Measurements from ENCODE around the gene FGD3.
A peak's percentile ranks its signal among the peaks of the same experiment; 100 is the strongest.

The FGD3 gene

DNA sequence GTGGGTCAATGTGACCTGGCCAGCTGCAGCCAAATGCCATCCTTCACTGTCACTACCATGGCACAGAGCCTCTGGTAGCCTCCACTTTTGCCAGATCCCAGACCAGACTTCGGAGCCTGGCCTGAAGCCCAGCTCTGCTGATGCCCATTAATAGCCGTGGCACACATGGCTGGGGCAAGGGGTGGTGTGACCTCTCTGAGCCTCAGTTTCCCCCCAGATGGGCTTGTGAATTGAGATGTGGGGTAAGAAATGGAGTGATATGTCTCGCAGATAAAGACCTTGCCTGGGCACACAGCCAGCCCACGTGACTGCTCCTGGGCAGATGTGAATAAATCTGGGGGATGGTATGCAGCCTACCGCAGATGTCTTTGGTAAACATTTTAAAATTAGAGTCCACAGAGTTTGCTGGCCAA is 125.1 kb downstream of the FGD3 start:
- no peak for DNase-seq (ENCODE audit: low read depth)

DNA sequence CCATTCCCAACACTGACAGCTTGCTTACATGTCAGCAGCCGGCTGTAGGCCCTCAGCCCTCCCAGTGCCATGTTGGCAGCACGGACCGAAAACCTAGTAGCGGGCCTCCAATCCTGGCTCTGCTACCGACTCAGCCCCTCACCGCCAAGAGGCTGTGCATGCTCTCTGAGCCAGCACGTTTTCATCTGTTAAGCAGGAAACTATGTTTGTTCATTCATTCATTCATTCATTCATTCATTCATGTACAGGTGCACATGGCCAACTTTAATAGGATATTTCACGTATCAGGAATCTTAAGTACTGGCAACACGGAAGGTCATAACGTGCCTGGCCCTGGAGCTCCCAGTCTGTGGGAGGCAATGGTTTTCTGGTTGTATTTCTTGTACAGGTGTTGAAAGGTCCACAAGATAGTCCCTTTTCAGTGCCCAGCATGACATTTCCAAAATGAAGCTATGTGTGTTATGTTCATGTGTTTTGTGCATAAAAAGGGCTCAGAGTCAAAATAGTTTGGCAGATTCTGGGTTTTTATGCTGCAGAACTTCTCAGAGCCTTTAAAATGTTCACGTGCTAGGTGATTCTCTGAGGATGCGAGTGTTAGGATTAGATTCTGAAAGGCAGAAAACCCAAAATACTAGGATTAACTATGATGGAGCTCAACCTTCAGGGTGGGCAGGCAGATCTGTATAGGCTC is 128.9 kb downstream of the FGD3 start:
- no peak for DNase-seq (ENCODE audit: low read depth)

DNA sequence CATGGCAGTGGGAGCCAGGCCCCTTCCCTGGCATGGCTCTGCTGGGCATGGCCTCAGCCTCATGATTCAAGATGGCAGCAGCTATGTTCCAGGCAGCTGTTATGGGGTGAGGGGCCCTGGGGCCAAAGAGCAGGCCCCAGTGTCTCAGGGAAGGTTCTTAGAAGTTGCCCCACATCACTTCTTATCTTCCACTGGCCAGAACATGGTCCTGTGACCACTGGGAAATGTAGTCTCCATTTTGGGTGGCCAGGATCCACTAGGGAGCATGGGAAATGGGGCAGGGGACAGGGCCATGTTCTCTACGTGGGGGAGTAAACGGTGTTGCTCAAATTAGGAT is 129.4 kb downstream of the FGD3 start:
- DNase-seq (ENCODE audit: low read depth), result no peak

DNA sequence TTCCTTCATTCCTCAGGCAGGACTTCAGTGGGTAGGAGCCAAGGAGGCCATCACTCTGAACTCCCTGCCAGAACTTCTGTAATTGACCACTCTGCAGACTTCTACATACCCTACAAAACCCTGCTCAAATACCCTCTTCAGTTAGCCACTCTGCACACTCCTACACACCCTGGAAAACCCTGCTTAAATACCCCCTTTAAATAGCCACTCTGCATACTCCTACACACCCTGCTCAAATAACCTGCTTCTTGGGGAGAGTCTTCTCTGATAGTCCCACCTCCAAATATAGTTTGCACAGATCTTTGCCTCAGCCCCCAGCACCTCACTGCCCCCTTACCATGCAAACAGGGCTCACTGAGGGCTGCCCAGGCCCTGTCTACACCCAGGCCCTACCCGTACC is 130.0 kb downstream of the FGD3 start:
- no peak for DNase-seq (ENCODE audit: low read depth)

DNA sequence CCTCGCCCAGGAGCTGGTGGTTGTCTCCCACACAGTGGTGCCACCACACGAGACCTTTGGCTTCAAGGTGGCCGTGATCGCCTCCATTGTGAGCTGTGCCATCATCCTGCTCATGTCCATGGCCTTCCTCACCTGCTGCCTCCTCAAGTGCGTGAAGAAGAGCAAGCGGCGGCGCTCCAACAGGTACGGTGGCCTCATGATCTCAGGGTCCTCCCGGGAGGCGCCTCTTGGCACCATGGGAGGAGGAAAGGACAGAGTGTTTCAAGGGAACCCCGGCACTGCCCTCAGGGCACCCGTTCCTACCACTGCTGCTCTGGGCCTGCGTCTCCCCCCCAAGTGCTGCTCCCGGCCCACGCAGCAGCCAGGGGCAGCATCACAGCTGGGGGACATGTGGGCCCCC is 130.5 kb downstream of the FGD3 start:
- no peak for DNase-seq (ENCODE audit: low read depth)

DNA sequence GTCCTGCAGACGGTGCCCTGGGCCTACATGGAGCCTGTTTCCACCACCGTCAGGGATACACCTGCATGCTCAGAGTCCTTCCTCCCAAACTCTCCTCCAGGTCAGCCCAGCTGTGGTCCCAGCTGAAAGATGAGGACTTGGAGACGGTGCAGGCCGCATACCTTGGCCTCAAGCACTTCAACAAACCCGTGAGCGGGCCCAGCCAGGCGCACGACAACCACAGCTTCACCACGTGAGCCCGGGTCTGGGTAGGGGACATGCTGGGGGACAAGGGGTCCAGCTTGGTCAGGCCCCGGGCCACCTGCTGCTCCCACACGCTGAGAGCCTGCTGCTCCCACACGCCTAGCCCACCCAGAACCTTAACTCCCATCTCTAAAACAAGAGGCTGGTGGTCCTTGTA is 132.0 kb downstream of the FGD3 start:
- no peak for DNase-seq (ENCODE audit: low read depth)

DNA sequence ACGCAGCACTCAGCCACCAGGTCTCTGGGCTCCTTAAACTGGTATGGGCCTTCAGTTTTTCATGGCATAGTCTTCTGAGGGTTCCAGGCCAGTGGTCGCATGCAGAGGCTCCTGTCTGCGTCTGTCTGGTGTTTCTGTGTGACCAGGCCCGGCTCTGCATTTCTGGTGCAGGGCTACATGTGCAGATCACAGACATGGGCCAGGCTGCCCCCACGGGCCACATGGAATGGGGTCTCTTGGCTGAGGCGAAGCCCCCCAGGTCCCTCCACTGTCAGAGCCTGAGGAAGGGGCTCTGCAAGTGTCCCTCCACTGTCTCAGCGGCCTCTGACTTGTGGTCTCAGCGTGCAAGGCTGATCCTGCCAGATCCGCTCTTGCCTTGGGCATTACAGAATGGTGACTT is 133.1 kb downstream of the FGD3 start:
- no peak for DNase-seq (ENCODE audit: low read depth)

DNA sequence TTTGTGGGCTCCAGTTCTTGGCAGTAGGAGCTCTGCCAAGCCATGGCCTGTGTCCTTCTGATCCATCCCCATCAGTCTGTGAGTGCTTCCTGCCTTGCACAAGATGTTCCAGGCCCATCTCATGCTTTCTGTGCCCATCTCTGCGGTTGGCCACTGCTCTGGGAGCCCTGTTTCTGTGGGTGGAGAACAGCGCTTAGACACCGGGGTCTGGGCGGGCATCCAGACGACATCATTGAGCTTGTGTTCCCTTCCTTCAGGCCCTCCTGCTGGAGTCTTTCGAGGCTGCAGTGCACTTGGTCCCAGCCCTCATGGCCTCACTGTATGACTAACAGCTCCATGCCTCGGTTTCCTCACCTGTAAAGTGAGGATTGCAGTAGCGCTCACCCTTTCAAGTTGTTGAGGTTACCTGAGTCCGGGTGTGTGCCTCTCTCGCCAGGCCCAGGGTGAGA is 133.8 kb downstream of the FGD3 start:
- no peak for DNase-seq (ENCODE audit: low read depth)

DNA sequence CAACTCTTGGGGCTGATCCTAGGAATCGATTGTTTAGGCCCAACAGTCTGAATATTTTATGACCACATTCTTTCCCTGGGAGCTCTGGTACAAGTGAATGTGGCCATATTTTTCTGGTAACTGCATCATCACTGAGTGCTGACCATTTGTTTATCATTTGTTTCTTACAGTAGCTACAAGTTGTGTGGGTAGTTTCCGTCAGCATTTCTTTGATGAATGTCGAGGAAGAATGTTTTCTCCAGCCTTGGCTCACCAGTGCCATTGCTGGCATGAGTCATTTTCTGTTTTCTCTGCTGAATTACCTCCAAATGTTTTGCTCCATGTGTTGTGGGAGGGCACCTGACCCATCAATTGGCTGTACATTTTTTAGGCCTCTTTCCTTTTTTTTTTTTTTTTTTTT is 134.6 kb downstream of the FGD3 start:
- peak; percentile 84 for DNase-seq (ENCODE audit: low read depth)

DNA sequence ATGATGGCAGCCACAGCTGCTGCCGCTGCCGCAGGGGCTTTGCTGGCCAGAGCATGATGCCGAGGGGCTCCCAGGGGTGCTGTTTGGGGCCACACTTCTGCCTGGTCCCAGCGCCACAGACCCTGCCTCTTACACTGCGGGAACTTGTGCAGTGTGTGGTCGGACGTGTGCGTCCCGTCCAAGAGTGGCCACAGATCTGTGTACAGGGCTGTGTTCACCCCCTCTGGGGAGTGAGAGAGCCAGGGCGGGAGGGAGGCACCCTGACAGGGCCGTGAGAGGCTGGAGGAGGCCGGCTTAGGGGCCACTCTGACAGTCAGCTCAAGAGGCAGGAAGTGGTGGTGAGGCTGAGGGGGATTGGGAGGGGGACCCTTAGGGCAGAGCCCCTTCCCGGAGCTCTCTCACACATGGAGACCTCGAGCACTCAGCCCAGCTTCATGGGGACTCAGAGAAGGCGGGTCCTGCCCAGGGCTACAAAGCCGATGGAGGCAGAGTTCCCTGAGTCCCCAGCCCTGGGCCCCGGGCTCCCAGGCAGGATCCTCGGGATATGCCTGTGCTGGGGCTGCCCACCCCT is 135.6 kb downstream of the FGD3 start:
- no peak for DNase-seq (ENCODE audit: low read depth)

DNA sequence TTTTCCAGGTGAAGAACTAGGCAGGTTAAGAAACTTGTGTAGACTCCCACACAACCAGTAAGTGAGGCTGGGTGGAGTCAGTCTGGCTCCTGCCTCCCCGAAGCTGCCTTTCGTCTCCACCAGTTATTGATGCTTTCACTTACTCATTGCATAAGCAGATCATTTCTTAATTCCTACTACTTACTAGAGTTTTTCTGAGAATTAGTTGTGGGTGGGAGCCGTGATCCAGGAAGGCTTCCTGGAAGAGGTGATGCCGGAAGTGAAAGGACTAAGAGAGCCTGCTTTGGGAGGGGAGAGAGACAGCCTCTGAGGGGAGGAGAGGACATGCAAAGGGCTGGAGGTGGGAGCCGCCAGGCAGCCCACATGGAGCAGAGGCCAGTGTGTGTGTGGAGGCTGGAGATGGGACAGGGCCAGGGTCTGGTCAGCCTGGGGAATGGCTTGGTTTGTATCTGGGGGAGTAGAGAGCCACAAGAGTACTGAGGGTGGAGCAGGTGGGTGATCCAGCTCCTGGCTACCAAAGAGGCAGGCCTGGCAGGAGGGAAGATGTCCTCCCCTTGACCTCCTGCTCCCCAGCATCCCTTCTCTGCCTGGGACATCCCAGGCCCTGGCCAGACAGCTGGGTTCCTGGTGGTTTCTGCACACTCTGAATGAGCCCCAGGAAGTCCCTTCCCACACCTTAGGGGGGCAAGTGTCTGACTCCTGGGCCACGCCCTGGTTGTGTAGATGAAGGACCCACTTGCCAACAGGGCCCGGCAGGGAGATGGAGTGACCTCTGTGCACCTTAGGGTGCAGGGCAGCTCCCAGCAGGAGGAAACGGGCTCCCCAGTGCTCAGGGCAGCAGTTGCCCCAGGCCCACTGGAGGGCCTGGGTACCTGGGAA is 136.5 kb downstream of the FGD3 start:
- DNase-seq (ENCODE audit: low read depth), result no peak

DNA sequence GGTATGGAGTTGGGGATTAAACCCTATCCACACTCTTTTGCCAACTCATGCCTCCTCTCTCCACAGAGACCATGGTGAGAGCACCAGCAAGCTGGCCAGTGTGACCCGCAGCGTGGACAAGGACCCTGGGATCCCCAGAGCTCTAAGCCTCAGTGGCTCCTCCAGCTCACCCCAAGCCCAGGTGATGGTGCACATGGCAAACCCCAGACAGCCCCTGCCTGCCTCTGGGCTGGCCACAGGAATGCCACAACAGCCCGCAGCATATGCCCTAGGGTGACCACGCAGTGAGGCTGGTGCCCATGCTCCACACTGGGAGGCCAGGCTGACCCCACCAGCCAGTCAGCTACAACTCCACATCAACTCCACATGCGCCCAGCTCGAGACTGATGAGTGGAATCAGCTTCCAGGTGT is 137.2 kb downstream of the FGD3 start:
- no peak for DNase-seq (ENCODE audit: low read depth)

DNA sequence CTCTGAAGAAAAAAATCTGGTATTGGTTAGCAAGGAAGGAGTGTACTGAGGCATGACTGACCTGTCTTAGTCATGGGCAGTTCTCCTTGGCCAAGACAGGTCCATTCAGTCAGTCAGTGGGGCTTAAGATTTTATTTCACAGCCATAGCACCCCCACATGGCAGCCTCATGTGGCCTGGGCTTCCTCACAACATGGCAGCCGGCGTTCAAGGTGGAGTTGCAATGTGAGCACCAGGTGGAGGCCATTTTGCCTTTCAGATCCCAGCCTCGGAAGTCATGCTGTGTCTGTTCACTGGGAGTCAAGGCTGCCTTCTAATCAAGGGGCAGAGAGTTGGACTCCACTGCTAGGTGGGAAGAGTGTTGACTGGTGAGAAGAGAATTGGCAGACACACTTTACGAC is 138.4 kb downstream of the FGD3 start:
- DNase-seq (ENCODE audit: low read depth), result no peak

Data from GM04504 (cell line).